HT-29 (cell line): ENCODE data around the gene USP11. TPM values are rescaled to one million over a fixed set of nuclear protein-coding genes. Genes with fewer than 3 reads are reported as not detected.

ENCODE experiments used
- DNase-seq: peaks from one replicate; pipeline ENCODE4 v3.0.0-alpha.2; 2015; ENCODE audit warnings: low spot score
- total RNA-seq: library from RNA; depleted of rRNA; stranded (reverse); fragments of >200 nt; shearing (Covaris generic); gene quantifications from 2 replicates; pipeline ENCODE4 v1.2.3, GENCODE V29; 2014

USP11 gene
- total RNA-seq, 1 experiment from 2014 or later = 21.2 TPM

DNA sequence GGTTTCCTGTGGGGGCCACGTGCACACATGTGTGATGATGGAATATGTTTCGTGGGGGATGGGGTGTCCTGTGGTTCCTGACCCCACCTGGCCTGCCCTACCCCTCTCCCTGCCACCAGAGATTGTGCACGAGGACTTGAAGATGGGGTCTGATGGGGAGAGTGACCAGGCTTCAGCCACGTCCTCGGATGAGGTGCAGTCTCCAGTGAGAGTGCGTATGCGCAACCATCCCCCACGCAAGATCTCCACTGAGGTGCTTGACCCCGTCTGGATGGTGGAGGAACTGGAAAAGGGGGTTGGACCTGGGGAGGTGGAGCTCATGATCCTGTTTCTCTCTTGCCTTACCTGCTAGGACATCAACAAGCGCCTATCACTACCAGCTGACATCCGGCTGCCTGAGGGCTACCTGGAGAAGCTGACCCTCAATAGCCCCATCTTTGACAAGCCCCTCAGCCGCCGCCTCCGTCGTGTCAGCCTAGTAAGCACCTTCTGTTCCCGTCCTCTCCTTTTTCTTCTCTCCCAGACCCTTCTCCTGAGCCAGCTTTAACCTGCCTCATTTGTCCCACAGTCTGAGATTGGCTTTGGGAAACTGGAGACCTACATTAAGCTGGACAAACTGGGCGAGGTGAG is 8.4 kb upstream of the USP11 start:
- DNase-seq = no peak

DNA sequence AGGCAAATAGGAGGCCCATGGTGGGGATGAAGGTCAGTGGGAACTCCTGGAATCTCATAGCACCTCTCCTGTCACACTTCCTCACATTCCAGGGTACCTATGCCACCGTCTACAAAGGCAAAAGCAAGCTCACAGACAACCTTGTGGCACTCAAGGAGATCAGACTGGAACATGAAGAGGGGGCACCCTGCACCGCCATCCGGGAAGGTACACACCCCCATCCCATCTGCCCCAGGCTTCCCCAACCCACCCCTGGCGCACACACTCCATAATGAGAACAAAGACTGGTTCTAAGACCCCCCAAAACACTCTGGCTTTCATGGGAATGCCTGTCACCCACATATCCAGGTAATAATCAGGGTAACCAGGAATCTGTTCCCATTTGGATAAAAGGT is 7.9 kb upstream of the USP11 start:
- no peak for DNase-seq

DNA sequence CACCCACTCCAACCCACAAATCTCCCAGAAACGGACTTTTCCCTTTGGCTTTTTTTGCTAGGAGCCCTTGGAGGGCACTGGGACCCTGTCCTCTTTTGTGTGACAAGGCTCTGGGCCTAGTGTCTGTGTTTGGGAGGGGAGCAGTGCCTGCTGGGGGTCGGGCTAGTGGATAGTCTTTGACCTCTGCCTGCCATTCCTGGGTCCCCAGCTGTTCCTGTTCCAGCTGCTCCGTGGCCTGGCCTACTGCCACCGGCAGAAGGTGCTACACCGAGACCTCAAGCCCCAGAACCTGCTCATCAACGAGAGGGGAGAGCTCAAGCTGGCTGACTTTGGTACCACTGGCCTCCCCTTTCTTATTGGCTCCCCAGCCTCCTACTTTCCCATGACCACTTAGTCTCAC is 6.7 kb upstream of the USP11 start:
- DNase-seq = no peak

DNA sequence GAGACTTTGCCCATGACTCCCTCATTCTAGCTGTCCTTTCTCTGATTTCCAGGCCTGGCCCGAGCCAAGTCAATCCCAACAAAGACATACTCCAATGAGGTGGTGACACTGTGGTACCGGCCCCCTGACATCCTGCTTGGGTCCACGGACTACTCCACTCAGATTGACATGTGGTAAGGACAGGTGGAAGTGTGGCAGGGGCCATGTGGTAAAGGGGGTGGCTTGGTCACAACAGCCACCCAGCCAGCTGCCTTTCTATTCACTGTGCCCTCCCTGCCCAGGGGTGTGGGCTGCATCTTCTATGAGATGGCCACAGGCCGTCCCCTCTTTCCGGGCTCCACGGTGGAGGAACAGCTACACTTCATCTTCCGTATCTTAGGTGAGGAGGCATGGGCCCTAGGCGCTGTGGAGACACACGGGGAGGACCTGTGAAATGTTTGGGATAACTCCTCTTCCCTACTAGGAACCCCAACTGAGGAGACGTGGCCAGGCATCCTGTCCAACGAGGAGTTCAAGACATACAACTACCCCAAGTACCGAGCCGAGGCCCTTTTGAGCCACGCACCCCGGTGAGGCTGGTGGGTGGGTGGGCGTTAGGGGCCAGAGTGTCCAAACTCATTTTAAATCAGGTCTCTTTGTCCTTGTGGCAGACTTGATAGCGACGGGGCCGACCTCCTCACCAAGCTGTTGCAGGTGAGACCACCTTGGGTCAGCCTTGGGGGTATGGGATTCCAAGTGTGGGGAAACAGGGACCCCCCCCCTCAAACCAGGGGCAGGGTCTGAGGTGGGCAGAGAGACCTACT is 6.1 kb upstream of the USP11 start:
- no peak for DNase-seq

DNA sequence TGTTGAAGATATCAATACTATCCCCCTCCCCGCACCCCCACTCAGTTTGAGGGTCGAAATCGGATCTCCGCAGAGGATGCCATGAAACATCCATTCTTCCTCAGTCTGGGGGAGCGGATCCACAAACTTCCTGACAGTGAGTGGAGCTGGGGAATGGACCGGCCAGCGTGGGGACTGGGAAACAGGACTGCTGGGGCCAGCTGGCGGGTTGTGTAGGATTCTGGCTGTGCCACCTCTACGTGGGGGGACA is 5.5 kb upstream of the USP11 start:
- no peak for DNase-seq

DNA sequence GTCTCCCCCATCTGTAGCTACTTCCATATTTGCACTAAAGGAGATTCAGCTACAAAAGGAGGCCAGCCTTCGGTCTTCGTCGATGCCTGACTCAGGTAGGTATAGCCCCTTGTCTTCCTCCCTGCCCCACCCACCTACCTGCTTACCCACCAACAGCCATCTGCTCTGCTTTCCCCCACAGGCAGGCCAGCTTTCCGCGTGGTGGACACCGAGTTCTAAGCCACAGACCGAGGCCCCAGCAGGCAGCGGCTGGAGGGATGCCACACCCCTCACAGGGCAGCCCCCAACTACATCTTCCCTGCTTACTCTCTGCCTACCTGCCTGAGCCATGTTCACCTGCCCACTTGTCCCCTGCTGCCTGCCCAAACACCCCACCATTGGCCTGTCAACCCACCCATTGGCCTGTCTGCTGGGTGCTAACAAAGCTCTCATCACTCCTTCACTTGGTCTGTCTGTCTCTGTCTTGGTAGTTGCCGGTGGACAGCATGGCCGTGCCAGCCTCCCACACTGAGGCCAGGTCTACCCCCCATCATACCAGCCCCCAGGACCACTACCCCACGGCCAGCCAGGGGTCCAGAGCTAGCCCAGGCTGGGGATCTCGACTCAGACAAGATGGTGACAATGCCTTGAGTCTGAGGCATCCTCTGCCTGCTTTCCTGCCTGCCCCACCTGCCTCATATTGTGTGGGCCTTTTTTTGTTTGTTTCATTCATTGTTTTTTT is 4.1 kb upstream of the USP11 start:
- no peak for DNase-seq

DNA sequence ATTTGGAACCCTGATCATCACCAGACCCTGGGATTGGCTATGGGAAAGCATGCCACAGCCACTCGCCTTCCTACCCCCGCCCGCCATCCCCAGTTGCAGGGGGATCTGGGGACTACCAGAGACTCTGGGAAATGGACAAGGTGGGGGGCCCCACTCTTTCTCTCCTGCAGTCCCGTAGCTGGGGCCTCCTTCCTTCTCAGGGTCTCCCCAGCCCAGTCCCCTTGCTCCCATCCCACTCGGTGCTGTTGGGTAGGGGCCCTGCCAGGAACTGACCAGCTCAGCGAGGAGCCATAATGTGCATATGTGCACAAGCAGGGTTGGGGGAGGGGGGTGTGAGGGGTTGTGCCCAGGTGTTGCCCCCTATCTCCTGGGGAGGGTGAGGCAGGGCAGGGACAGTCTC is 3.4 kb upstream of the USP11 start:
- no peak for DNase-seq

DNA sequence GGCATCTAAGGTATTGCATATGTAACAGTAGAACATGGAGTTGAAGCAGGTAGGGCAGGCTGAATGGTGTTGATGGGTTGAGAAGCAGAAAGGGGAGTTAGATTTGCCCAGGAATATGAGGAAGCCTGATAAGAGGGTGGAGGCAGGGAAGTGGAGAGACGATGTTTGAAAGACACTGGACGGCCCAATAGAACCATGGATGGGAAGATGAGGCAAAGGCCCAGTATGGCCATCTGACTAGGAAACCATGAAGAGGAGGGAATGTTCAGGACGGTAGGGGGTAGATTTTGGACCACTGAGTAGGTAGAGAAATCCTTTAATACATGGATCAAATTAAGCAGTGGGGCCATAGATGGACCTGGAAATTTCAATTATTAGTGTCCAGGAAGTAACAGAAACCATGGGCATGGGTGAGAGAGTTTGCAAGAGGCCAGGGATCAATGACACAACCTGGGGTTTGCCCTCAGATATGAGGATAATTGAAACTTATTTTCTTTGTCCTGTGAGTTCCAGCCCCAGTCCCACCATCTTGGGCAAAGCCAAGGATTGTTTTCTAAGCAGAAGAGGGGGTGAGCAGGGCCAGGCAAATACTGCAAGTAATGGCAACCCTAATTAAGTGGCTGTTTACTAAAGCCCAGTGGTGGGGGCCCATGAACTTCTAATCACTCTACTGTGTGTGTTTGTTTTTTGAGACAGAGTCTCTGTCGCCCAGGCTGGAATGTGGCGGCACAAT is 2.5 kb upstream of the USP11 start:
- no peak for DNase-seq

DNA sequence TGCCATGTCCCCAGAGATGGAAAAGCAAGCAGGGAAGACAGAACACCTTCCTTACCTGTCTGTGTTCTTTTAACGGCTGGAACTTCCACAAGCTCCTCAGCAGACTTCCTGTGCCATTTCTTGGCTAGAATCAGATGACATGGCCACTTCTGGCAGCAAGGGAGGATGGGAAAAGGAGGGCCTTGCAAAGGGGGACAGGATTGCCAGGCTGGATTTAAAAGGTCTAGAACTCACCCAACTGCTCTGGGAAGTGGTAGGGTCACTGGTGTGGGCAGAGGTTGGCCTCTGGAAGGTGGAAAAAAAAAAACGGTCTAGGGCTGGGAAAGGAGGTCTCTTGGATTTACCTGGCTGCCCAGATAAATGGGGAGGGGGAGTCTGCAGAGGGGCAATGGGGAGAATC is 1.6 kb upstream of the USP11 start:
- no peak for DNase-seq

DNA sequence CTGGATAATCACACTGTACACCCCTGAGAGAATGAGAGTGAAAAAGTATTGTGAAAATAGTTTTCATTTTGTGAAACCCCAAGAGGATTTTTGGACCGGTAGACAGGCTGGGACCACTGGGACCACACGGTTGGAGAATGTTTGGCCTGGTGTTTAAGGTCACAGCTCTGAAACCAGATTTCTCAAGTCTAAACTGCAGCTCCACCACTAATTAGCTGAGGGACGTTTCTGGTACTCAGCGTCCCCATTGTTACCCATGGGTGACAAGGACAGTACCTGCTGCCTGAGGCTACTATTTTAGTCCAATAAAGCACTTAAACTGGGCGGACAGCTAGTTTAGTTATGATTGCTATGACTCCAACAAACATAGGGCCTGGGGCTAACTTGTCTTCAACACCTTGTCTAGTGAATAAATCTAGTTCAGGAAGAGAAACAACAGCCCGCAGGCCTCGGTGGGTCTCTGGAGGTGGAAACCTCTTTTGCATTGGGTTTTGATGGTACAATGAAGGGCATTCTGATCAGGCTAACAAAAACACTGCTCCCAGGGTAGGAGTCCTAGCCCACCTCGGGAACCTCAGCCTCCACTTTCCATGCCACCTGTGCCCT is 509 bp upstream of the USP11 start:
- DNase-seq = peak; percentile 26

DNA sequence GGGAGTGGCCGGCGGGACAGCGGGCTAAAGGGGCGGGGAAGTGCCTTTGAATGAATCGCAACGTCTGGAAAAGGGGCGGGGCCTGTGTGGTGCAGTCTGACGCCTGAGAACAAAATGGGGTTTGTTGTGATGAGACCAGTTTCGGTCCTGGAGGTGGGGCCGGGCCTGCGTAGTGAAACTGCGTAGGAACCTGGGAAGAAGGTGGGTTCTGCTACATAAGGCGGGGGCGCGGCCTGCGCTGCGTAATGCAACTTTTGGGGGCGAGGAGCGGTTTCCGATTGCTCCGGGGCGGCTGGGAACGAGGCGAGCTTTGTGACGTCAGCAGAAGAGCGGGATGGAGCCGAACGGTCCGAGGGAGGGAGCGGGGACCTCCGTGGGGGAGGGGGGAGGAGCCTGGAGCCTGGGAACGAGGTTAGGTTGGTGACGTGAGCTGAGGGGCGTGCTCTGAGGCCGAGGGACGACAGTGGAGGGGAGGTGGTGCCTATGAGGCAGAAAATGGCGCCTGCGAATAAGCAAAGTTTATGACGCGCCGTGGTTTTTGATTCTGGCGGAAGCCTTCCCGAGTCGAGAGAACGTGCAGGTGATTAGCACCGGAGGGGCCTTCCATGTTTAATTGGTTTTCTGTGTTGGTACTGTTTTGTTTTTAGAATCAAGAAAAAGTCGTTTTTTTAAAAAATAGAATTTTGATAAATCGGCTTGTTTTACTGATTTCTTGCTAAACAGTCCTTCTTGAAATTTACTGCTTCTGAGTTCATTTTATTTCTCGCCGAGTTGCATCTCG is 714 bp downstream of the USP11 start:
- peak; percentile 93 for DNase-seq

DNA sequence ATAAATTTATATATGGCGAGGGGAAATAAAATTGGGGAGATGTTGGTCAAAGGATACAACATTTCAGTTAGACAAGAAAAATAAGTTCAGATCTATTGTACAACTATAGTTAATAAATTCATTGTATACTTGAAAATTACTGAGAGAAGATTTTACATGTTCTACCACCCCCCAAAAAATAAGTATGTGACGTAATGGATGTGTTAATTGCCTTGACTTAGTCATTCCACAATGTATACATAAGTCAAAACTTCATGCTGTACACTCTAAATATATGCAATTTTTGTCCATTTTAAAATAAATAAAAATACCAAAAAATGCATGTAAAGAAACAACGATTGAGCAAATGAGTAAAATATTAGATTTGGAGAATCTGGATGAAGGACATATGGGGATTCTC is 1.8 kb downstream of the USP11 start:
- DNase-seq = no peak

DNA sequence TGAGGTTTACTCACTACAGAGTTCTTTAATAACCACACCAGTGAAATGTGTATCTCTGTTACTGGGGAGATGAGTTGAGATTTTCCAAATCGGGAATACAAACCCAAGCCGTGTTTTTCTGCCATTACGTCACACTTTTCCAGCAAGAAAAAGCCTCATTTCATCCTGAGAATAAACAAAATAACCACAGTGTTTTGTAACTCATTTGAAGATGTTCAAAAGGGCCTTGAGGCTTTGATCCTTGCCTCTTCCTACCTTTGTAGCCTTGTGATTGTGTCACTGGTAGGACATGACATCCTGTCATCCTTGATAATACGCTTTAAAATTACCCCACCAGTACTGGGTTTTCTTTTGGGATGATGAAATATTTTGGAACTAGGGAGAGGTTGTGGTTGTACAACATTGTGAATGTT is 2.9 kb downstream of the USP11 start:
- DNase-seq = no peak

DNA sequence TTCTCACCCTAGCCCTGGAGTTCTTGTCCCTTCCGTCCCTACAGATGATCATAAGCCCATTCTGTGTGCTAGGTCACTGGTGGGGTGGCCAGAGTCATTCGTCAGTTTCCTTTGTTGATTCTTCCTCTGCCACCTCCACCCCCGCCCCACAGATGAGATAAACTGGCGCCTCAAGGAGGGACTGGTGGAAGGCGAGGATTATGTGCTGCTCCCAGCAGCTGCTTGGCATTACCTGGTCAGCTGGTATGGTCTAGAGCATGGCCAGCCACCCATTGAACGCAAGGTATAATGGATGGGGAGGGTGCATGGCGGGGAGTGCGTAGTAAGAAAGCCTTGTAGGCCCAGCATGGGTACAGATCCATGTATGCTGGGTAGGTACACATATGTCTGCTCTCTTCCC is 6.4 kb downstream of the USP11 start:
- no peak for DNase-seq

DNA sequence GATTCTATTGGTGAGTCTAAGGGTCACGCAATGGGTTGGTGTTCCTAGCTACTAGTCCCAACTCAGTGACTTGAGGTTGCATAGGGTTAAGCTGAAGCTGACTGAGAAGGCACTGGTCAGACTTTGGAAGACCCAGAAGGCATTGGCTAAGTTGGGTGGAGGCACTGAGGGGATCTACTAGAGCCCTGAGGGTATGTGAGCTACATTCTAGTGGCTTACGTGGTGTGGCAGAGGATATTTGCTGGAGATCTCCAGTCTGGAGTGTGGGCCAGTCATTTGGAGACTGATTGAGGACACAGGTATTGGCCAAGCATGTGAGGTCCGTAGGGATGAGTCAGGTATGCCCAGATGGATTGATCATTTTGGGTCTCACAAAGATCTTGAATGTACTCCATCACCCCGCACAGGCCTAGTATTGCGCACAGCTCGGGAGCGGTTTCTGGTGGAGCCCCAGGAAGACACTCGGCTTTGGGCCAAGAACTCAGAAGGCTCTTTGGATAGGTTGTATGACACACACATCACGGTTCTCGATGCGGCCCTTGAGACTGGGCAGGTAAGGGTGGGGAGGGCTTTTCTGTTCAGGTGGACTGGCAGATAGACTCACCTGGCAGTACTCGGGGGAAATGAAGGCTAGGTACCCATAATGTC is 7.2 kb downstream of the USP11 start:
- DNase-seq = no peak

DNA sequence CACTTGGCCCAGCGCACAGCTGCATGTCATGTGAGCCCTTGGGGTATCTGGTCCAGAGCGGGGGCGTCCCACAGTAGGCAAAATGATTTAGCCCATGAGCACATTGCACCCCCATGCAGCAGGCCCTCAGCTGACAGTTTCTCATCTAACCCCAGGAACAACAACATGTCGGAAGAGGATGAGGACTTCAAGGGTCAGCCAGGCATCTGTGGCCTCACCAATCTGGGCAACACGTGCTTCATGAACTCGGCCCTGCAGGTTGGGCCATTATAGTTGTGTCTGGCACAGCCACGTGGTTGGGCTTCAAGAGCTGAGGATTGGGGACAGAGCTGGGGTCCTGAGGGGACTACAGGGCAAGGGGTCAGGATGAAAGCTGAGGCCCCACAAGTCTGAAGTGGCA is 7.8 kb downstream of the USP11 start:
- no peak for DNase-seq

DNA sequence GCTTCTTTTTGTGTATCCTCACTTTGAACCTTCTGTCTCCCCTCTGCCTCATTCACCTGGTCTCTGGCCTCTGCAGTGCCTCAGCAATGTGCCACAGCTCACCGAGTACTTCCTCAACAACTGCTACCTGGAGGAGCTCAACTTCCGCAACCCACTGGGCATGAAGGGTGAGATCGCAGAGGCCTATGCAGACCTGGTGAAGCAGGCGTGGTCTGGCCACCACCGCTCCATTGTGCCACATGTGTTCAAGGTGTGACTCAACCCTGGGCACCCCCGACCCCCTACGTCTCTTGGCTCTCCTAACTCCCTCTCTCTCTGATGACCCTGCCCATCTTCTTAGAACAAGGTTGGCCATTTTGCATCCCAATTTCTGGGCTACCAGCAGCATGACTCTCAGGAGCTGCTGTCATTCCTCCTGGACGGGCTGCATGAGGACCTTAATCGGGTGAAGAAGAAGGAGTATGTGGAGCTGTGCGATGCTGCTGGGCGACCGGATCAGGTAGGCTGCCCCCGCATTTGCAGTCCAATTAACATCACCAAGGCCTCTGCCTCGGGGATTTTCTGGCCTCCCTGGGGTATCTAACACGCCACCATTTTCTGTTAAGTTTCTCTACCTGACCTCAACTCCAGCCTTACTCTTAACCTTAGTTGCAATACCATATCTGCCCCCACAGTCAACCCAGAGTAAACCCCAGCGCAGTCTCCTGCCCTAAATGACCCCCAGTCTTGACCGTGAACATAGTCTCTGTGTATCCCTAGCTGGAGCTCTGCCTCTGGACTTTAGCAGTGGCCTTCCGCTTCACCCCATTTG is 8.6 kb downstream of the USP11 start:
- no peak for DNase-seq

DNA sequence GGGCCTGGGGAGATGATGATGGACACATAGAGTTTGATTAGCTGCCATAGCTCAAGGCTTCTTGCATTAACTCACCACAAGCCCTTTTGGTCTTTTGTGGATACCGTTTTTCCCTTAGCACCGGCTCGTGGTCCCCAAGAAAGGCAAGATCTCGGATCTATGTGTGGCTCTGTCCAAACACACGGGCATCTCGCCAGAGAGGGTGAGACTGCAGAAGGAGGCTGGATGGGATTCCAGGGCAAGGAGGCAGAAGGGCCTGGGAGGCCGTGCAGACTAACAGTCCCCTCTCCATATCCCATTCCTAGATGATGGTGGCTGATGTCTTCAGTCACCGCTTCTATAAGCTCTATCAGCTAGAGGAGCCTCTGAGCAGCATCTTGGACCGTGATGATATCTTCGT is 9.5 kb downstream of the USP11 start:
- no peak for DNase-seq

DNA sequence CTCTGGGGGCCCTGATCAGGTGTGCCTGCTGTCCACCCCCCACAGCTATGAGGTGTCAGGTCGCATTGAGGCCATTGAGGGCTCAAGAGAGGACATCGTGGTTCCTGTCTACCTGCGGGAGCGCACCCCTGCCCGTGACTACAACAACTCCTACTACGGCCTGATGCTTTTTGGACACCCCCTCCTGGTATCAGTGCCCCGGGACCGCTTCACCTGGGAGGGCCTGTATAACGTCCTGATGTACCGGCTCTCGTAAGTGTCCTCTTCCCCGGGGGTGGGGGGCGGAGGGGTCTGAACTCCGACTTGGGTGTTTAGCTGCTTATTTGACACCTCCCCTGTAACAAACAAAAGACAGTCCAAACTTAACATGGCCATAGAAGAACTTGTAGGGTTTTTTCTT is 10.5 kb downstream of the USP11 start:
- no peak for DNase-seq

DNA sequence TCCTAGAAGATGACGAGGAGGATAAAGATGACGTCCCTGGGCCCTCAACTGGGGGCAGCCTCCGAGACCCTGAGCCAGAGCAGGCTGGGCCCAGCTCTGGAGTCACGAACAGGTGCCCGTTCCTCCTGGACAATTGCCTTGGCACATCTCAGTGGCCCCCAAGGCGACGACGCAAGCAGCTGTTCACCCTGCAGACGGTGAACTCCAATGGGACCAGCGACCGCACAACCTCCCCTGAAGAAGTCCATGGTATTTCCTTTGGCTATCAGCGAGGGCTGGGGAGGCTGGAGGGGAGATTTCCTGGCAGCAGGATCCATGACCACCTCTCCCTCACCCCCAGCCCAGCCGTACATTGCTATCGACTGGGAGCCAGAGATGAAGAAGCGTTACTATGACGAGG is 11.9 kb downstream of the USP11 start:
- no peak for DNase-seq
